Measurements from ENCODE around the gene MEOX2.

MEOX2 gene

GRCh38 chr7:15680446-15680845 lies 6.0 kb downstream of the MEOX2 start:
- DNase-seq: no peak

- no peak for DNase-seq
Observed at GRCh38 chr7:15679306-15679705, 7.2 kb downstream of the MEOX2 start.

DNA sequence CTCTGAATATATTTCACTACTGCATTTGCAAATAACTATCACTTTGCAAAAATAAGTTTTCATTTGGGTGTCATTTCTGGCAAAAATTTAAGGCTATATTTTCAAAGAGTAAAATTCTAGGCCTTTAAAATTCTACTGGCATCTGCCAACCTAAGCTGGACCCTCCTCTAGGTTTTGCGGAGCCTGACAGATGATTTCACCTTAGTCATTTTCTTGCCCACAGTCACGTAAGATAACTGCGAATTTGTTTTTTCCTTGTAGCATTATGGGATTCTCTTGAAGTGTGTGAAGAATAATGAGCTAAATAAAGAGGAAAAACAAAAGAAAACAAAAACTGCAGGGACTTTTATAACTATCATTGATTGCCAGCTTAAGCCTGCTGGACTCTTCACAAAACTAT lies 7.8 kb downstream of the MEOX2 start:
- no peak for DNase-seq

- no peak for DNase-seq
Observed at GRCh38 chr7:15675379-15675778, 11.1 kb downstream of the MEOX2 start.

DNA sequence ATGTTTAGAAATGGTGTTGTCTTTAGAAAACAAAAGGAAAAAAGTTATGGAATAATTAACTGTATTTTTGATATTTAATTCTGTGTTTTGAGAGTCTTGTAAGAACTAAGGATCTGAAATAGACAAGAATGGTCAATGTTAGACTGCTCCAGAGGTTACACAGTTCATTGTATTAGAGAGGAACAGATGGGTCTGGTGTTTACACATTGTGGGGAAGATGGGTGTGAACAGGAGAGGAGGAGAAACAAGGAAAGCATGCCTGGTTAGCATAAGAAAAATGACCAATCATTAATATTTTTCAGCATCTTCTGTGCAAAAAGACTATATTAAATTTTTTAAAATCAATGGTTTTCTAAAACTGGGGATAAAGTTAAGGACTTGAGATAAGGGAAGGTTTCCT lies 11.9 kb downstream of the MEOX2 start:
- no peak for DNase-seq

GRCh38 chr7:15669443-15670090 lies 16.9 kb downstream of the MEOX2 start:
- DNase-seq: no peak

- no peak for DNase-seq
Observed at GRCh38 chr7:15667991-15668390, 18.5 kb downstream of the MEOX2 start.

GRCh38 chr7:15662451-15662850 lies 24.0 kb downstream of the MEOX2 start:
- DNase-seq: no peak

DNA sequence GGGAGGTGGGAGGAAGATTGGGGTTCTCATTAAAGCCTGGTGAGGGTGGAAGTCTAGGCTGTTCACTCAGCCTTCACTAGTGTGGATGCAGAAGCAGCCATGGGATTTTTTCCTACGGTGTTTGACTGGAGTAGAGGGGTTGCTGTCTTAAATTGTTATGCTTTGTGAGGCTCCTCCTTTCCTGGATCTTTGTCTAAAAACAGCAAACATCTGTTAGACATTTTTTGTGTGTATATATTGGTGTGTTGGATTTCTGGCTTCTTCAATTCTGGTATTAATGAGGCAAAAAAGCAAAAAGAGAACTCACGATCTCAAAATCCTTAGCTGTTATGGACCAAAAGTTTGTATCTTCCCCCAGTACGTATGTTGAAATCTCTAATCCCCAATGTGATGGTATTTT lies 28.2 kb downstream of the MEOX2 start:
- DNase-seq: no peak

- DNase-seq: no peak
Observed at GRCh38 chr7:15652776-15653290, 33.6 kb downstream of the MEOX2 start.

DNA sequence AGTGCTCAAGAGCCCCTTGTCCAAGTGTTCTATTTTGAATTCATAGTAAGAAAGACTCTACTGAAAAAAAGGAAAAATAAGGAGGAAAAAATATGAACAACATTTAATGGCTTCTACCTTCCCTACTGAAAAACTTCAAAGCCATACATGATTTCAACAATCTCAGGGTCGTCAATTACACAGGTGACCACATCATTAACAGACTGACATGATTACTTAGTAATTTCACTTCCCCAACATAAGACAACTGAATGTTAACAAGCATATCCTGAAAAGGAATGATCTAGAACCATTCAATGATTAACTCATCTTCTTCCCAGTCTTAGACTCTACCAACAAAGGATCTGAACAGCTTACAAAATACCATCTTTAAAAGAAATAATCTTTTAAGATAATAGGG lies 34.8 kb downstream of the MEOX2 start:
- DNase-seq: no peak

- no peak for DNase-seq
Observed at GRCh38 chr7:15650787-15651186, 35.7 kb downstream of the MEOX2 start.

GRCh38 chr7:15648461-15648961 lies 38.0 kb downstream of the MEOX2 start:
- DNase-seq: no peak

DNA sequence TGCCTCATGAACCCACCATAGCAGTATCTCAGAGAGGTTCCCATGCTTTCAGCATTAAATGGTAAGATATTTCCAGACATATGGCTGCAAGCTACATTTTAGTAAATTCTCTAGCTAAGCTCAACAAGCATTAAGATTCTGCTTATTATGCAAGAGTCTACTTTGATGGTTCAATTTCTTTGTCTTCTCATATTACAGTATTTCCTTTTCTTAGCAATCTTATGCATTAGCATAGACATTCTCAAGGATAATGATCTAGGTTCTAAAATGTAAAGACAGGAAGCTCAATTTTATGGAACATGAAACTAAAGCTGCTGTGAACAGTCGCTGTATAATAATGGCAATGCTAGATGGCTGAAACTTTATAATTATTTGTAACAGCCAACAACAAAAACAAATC lies 39.2 kb downstream of the MEOX2 start:
- no peak for DNase-seq

GRCh38 chr7:15643000-15643705 lies 43.3 kb downstream of the MEOX2 start:
- DNase-seq: no peak

- no peak for DNase-seq
Observed at GRCh38 chr7:15628876-15629275, 57.6 kb downstream of the MEOX2 start.

GRCh38 chr7:15626041-15626440 lies 60.4 kb downstream of the MEOX2 start:
- no peak for DNase-seq

DNA sequence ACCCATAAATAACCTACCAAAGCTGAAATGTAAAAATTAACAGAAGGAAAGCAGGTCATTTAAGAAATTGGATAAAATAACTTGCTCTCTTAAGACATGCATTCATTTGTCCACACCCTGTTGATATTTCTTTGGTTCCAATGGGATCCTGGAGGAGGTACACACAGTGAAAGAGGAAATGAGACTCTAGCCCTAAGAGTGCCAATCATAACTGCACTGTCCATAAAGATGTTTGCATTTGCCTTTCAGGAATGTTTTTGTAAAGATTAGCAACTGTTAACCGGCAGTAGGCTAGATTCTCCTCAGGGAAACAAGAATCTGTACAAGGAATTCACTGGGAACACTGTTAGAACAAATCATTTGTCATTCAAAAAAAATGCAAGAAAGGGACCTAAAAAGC lies 61.0 kb downstream of the MEOX2 start:
- DNase-seq: no peak

- DNase-seq: no peak
Observed at GRCh38 chr7:15621468-15621867, 65.0 kb downstream of the MEOX2 start.

DNA sequence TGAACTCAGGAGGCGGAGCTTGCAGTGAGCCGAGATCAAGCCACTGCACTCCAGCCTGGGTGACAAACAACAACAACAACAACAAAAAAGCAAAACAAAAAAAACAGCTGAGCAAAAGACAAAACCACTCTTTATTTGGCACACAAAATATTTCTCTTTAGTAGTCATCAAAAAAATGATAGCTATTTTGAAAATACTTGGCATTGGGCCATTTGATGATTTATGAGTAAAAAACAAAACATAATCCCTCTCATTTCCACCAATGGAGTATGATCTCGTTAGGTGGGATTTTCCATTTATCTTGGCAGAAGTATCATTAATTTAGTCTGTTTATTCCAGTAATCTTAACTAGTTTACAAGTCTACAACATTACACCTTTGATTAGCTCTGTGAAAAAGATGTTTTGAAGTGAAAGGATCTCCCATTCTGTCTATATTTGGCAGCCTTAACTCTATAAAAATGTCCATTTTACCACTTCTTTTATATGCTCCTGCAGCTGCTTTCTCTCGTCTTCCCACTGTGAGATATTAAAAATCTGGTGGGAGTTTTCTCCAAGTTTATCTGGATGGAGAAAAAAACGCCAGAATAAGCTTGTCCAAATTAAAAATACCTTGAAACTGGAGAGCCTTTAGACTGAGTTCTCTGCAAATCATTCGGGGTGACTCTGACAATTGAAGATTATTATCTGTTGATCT lies 65.8 kb downstream of the MEOX2 start:
- no peak for DNase-seq

- DNase-seq: no peak
Observed at GRCh38 chr7:15618275-15618674, 68.2 kb downstream of the MEOX2 start.

DNA sequence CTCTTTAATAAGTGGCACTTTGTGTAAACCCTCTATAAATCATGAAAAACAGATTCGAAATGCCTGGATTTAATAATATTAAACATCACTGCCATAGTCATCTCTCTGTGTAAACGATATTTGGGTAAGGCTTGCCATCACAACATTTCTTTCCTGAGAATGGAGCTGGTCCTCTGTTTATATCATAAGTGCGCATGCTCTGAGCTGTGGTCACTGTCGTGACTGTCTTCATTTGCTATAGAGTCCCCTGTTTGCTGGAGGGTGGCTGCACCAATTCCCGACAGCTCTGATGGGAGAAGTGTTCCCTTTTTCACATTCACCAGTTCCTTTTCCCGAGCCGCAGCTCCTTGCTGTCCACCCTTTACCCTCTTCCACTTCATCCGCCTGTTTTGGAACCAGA lies 74.3 kb downstream of the MEOX2 start:
- DNase-seq: no peak

- no peak for DNase-seq
Observed at GRCh38 chr7:15610503-15610902, 76.0 kb downstream of the MEOX2 start.

DNA sequence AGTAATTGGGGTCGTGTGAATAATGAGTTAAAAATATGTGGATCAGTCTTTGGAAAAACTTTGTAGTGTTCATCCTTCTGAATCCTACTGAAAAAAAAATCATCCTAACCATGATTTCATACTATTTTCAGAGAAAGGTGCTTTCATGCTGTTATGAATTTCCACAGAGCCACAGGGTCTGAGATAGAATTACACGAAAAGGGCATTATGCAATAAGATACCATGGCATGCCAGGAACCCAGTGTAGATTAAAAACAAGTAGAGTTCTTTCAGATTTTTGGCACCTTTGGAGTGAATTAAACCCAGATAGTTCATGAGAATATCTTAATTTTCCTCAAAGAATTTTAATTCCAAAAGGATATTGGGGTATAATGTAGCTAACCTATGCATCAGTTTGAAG lies 77.2 kb downstream of the MEOX2 start:
- no peak for DNase-seq
